Measurements from ENCODE around the gene AIFM3. TPM values are rescaled to one million over a fixed set of nuclear protein-coding genes. Genes with fewer than 3 reads are reported as not detected.

AIFM3 gene
- total and polyA plus RNA-seq, 2 of the 13 experiments (the other 11 are each of a cell fraction or from before 2014, with no cell fraction given), result 9.0 to 15.3 TPM

- TF ChIP-seq THYN1 (CRISPR knock-in tag; IDR thresholded peaks at IDR 0.05; ENCODE audit: borderline replicate concordance, low read depth) (no peak), GFI1 (CRISPR knock-in tag; IDR thresholded peaks at IDR 0.05; ENCODE audit: borderline replicate concordance) (peak; percentile 30; the same call in 1 of the 2 replicates), LCORL (IDR thresholded peaks at IDR 0.05) (no peak), LCORL (CRISPR knock-in tag; IDR thresholded peaks at IDR 0.05) (peak; percentile 67), ZBTB7A (CRISPR knock-in tag; IDR thresholded peaks at IDR 0.05) (no peak), GABPB1 (CRISPR knock-in tag; IDR thresholded peaks at IDR 0.05) (no peak), SMARCE1 (IDR thresholded peaks at IDR 0.05; ENCODE audit: borderline replicate concordance) (no peak), DR1 (CRISPR knock-in tag; IDR thresholded peaks at IDR 0.05) (no peak), ZNF367 (CRISPR knock-in tag; IDR thresholded peaks at IDR 0.05; ENCODE audit: borderline replicate concordance) (no peak), ATM (IDR thresholded peaks at IDR 0.05; ENCODE audit: borderline replicate concordance) (no peak), MXI1 (IDR thresholded peaks at IDR 0.05; ENCODE audit: borderline replicate concordance, low read depth, low read length) (peak; percentile 71; the same call in 1 of the 3 replicates), CTCF (CRISPR knock-in tag; IDR thresholded peaks at IDR 0.05) (no peak), ZNF530 (CRISPR knock-in tag; IDR thresholded peaks at IDR 0.05; ENCODE audit: low read depth) (no peak), U2AF1 (optimal IDR thresholded peaks at IDR 0.05; ENCODE audit: low read depth, low read length) (no peak), ZNF513 (CRISPR knock-in tag; conservative IDR thresholded peaks at IDR 0.05) (no peak), SNRNP70 (IDR thresholded peaks at IDR 0.05; ENCODE audit: low read depth, low read length) (no peak), ZNF350 (CRISPR knock-in tag; IDR thresholded peaks at IDR 0.05; ENCODE audit: borderline replicate concordance, low read depth) (no peak), CAMTA2 (CRISPR knock-in tag; IDR thresholded peaks at IDR 0.05; ENCODE audit: borderline replicate concordance) (no peak), ZNF839 (CRISPR knock-in tag; IDR thresholded peaks at IDR 0.05; ENCODE audit: borderline replicate concordance) (no peak), RFX5 (IDR thresholded peaks at IDR 0.05; ENCODE audit: low read depth, low read length) (no peak)
- TF ChIP-seq, protein P1, sequence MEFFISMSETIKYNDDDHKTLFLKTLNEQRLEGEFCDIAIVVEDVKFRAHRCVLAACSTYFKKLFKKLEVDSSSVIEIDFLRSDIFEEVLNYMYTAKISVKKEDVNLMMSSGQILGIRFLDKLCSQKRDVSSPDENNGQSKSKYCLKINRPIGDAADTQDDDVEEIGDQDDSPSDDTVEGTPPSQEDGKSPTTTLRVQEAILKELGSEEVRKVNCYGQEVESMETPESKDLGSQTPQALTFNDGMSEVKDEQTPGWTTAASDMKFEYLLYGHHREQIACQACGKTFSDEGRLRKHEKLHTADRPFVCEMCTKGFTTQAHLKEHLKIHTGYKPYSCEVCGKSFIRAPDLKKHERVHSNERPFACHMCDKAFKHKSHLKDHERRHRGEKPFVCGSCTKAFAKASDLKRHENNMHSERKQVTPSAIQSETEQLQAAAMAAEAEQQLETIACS (CRISPR knock-in tag; IDR thresholded peaks at IDR 0.05), result no peak
These were observed 17.3 kb upstream of the AIFM3 start (continued) for GRCh38 chr22:20949698-20950183.
